Heart right ventricle (tissue), 16 donors: ENCODE data around the gene CIROP. TPM values are rescaled to one million over a fixed set of nuclear protein-coding genes. Genes with fewer than 3 reads are reported as not detected.

ENCODE experiments used
- ATAC-seq, 8 donors: fragments of 200-7000 bp; cut with Tn5 transposase; one replicate each; pipeline ENCODE4 v1.9.1; 2020; ENCODE audit warnings: mild to moderate bottlenecking in 8 of 8, moderate library complexity in 8 of 8, moderate number of reproducible peaks in 1 of 8
- DNase-seq, 2 donors: peaks; one replicate each; pipeline ENCODE4 v3.0.0-alpha.2; 2020
- H3K27ac ChIP-seq, 10 donors: fragments of 200-600 bp; sonication (generic) in 2 of 10; one replicate each; pipeline versions ENCODE4 v1.5.0 to v1.8.0; 2020 to 2022; ENCODE audit warnings: mild to moderate bottlenecking in 3 of 10
- H3K27me3 ChIP-seq, 7 donors: fragments of 200-600 bp; one replicate each; pipeline ENCODE4 v1.8.0; 2021 to 2022; ENCODE audit warnings: mild to moderate bottlenecking in 2 of 7
- H3K36me3 ChIP-seq, 9 donors: fragments of 200-600 bp; sonication (generic) in 1 of 9; one replicate each; pipeline versions ENCODE4 v1.5.0 to v1.8.0; 2020 to 2022; ENCODE audit warnings: mild to moderate bottlenecking in 2 of 9
- H3K4me1 ChIP-seq, 9 donors: fragments of 200-600 bp; sonication (generic) in 1 of 9; one replicate each; pipeline versions ENCODE4 v1.5.0 to v1.8.0; 2020 to 2022; ENCODE audit warnings: mild to moderate bottlenecking in 4 of 9
- H3K4me3 ChIP-seq, 10 donors: fragments of 200-600 bp; sonication (generic) in 2 of 10; one replicate each; pipeline versions ENCODE4 v1.5.0 to v1.8.0; 2020 to 2022; ENCODE audit warnings: mild to moderate bottlenecking in 7 of 10, moderate library complexity in 2 of 10
- H3K9me3 ChIP-seq, 11 donors: fragments of 200-600 bp in 10 of 11; sonication (generic) in 2 of 11; one replicate each; pipeline versions ENCODE4 v1.5.0 to v1.8.0; 2013 to 2022; ENCODE audit warnings: mild to moderate bottlenecking in 2 of 11, control low read depth in 1 of 11, moderate library complexity in 1 of 11
- WGBS, 2 donors: extraction: QIAGEN DNeasy Blood & Tissue Kit; methylation state at CpG; one replicate each; pipeline ENCODE4 v1.1.7; 2013; ENCODE audit warnings: inconsistent platforms in 1 of 2; 5-methylcytosine and 5-hydroxymethylcytosine counted together
- intact Hi-C, 10 donors: fragments of 100-400 bp; cut with DNase I; formaldehyde crosslinking; loops; one replicate each; pipeline versions ENCODE4 v1.11.1 to v1.14.2; 2022
- polyA plus RNA-seq, 2 donors: library from polyadenylated mRNA; stranded (reverse); fragments of 200-250 nt; gene quantifications; one replicate each; pipeline ENCODE4 v1.2.3, GENCODE V29; 2013
- total RNA-seq, 10 donors: library from RNA; stranded (reverse); fragmentation: NEBNext Ultra II Directional in 3 of 10; extraction: Animal tissue kit (Norgen Biotek cat#: 25700) in 3 of 10; gene quantifications; one replicate each; pipeline versions ENCODE4 v1.2.1 to v1.2.4, GENCODE V29; 2021 to 2023
- TF ChIP-seq, protein P1 (sequence below), 9 donors: fragments of 200-600 bp; sonication (generic) in 2 of 9; IDR thresholded peaks; one replicate each; pipeline versions ENCODE4 v1.5.0 to v1.8.0; 2021 to 2022; ENCODE audit warnings: antibody characterized with exemption in 9 of 9, mild to moderate bottlenecking in 5 of 9, moderate library complexity in 1 of 9
- donor health status: Arrhythmogenic right ventricular cardiomyopathy.
- donor health status: ischemic (EF 13 %, LVEDD 7.1; RV severe dilation, severe dysfunction).
- donor health status: healthy with polysubstance abuse.
- donor health status: DM: no; HTN: yes; CAD: no.
- donor health status: DM: no; HTN: no; CAD: no.
- donor health status: ischemic (EF 25% LVEDD 6.9; RV normal size, moderate dysfunction).
- donor health status: ischemic (EF 25% LVEDD 5.7; RV mildly dilated, moderate dysfunction).
- donor health status: healthy.
- donor health status: DM: yes; HTN: yes; CAD: no.
- donor health status: Ischemic cardiomyopathy.
- donor health status: ischemic (EF 35%, LVEDD 5.7; RV mildly dilated, moderate dysfunction).
- donor health status: nonischemic (EF 11% LVEDD 7.7; RV severe dilation, severe dysfunction).
- donor health status: DM: yes; HTN: yes; CAD: no.
- donor health status: PGD.
- donor health status: ischemic (EF 29% LVEDD 5.4; RV normal size, mild dysfunction).
- donor health status: nonischemic (EF 23%, LVEDD 6.1; RV moderate dilation, normal function).

The CIROP gene
- total and polyA plus RNA-seq, 12 donors = not detected

GRCh38 chr14:23115918-23116317 lies 11.1 kb upstream of the CIROP start:
- Histone ChIP-seq H3K4me3 (no peak overlapping the region), H3K36me3 (no peaks in the 10 kb centered on the region), H3K9me3 (no peaks in the 10 kb centered on the region), H3K27me3 (peaks cover 0 to 29% (median 4%) of the 10 kb centered on the region in 7 donors), H3K4me1 (peaks cover 0 to 58% (median under 1%) of the 10 kb centered on the region in 9 donors), H3K27ac (no peak overlapping the region)
- ATAC-seq (no peak), DNase-seq (no peak)
- intact Hi-C loops = no loop called here
- 83 to 86% methylated on average over 5 of the region's 5 CpGs for WGBS, 2 donors
- TF ChIP-seq, protein P1, sequence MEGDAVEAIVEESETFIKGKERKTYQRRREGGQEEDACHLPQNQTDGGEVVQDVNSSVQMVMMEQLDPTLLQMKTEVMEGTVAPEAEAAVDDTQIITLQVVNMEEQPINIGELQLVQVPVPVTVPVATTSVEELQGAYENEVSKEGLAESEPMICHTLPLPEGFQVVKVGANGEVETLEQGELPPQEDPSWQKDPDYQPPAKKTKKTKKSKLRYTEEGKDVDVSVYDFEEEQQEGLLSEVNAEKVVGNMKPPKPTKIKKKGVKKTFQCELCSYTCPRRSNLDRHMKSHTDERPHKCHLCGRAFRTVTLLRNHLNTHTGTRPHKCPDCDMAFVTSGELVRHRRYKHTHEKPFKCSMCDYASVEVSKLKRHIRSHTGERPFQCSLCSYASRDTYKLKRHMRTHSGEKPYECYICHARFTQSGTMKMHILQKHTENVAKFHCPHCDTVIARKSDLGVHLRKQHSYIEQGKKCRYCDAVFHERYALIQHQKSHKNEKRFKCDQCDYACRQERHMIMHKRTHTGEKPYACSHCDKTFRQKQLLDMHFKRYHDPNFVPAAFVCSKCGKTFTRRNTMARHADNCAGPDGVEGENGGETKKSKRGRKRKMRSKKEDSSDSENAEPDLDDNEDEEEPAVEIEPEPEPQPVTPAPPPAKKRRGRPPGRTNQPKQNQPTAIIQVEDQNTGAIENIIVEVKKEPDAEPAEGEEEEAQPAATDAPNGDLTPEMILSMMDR (IDR thresholded peaks at IDR 0.05) = no peak

DNA sequence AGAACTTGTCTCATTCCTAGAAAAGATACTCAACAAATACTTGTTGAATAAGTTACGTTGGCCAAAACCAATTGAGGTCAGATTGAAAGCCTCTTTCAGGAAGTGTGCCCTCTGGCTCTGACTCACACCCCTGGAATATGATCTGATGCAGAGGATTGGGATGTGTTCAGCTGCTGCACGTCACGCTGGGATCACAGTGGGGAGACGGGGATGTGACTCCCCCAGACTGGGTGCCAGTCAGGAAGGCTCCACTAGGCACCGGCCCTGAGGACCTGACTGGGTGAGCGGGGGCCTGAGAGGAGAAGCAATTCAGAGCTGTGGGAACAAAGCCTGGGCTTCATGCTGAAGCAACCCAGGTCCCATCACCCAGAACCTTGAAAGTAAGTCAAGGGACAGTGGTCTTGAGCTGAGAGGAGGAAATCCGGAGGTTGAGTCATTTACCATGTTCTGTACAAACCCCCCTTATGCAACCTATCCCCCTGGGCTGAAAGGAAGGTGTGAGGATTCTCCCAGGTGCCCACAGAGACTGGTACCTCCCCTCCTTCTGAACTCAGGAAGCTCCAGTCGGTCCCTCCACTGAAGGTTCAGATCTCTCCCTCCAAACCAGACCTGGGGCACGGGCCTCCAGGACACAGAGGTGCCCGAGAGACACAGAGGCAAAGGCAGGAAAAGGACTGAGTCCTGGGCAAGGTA lies 10.4 kb upstream of the CIROP start:
- DNase-seq = no peak
- H3K9me3 ChIP-seq = no peaks in the 10 kb centered on the region
- 73 to 74% methylated on average over 10 of the region's 10 CpGs for WGBS, 2 donors
- H3K36me3 ChIP-seq = no peaks in the 10 kb centered on the region
- ATAC-seq = peak in 2 of 8 donors; percentile 26 to 52
- intact Hi-C loops = no loop called here
- no peak overlapping the region for H3K4me3 ChIP-seq
- peak overlapping the region in 1 of 10 donors; percentile 29 for H3K27ac ChIP-seq
- H3K27me3 ChIP-seq = peaks cover 0 to 29% (median 7%) of the 10 kb centered on the region in 7 donors
- TF ChIP-seq, protein P1 (IDR thresholded peaks at IDR 0.05) = no peak
- H3K4me1 ChIP-seq = peaks cover 0 to 51% (median 0%) of the 10 kb centered on the region in 9 donors

DNA sequence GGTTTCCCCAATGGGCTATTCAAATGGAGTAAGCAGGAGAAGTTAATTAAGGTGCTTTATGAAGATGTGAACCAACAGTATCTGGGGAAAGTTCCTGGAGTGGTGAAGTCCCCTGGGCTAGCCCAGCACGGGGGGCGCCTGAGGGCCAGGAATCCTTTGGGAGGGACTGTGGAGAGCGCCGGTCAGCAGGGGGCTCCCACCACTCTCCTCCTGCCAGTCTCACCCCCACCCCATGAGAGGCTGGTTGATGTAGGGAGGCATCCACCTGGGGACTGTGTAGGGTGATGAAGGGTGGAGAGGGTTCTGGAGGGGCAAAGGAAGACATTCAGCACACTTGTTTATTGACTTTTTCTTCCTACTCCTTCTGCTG lies 9.9 kb upstream of the CIROP start:
- DNase-seq = no peak
- H3K9me3 ChIP-seq = no peaks in the 10 kb centered on the region
- H3K27me3 ChIP-seq = peaks cover 0 to 29% (median 7%) of the 10 kb centered on the region in 7 donors
- no peak for ATAC-seq
- H3K4me3 ChIP-seq = no peak overlapping the region
- 63 to 72% methylated on average over 4 of the region's 4 CpGs for WGBS, 2 donors
- H3K36me3 ChIP-seq = no peaks in the 10 kb centered on the region
- intact Hi-C loops = no loop called here
- H3K4me1 ChIP-seq = peaks cover 0 to 45% (median 0%) of the 10 kb centered on the region in 9 donors
- H3K27ac ChIP-seq = peak overlapping the region in 1 of 10 donors; percentile 29
- TF ChIP-seq, protein P1 (IDR thresholded peaks at IDR 0.05) = no peak

DNA sequence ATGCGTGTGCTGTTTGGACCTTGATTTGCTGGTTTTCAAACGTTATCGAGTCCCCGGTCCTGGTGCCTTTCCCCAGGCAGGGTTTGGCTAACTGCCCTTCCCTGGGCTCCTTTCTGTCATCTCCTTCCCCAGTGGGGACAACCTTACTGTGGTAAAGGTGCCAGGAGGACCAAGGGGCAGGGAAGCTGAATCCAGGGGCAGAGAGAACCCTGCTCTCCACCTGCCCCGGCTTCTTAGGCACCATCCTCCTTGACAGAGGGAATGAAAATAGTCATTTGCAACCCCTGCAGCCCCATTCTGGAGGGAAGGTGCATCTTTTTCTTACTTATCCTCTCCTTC lies 9.3 kb upstream of the CIROP start:
- Histone ChIP-seq H3K9me3 (no peaks in the 10 kb centered on the region), H3K36me3 (no peaks in the 10 kb centered on the region), H3K4me3 (no peak overlapping the region), H3K27me3 (peaks cover 0 to 29% (median 7%) of the 10 kb centered on the region in 7 donors), H3K4me1 (peaks cover 0 to 41% (median 0%) of the 10 kb centered on the region in 9 donors), H3K27ac (peak overlapping the region in 1 of 10 donors; percentile 2)
- TF ChIP-seq, protein P1 (IDR thresholded peaks at IDR 0.05) = no peak
- no peak for DNase-seq
- WGBS, 2 donors = 60 to 61% methylated on average over 5 of the region's 5 CpGs
- ATAC-seq = no peak
- intact Hi-C loops = no loop called here
